ENCODE results near the gene ZNF208.
"Not testable (repeated sequence)": the region's sequence is repeated elsewhere in the genome, so short reads cannot be mapped to it uniquely, and the experiment has no call there.

The ZNF208 gene

DNA sequence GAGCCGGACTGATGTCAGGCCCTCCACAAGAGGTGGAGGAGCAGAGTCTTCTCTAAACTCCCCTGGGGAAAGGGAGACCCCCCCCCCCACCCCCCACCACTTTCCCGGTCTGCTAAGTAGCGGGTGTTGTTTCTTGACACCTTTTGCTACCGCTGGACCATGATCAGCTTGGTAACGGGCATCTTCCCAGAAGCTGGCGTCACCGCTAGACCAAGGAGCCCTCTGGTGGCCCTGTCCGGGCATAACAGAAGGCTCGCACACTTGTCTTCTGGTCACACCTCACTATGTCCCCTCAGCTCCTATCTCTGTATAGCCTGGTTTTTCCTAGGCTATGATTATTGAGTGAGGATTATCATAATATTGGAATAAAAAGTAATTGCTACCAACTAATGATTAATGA lies 120.7 kb downstream of the ZNF208 start:
- not testable (repeated sequence) for H3K4me3 ChIP-seq (ENCODE audit: low read depth, low read length); DNase-seq (ENCODE audit: low read depth)

- not testable (repeated sequence) for H3K4me3 ChIP-seq (ENCODE audit: low read depth, low read length); DNase-seq (ENCODE audit: low read depth)
Observed at GRCh38 chr19:21885516-21885915, 125.2 kb downstream of the ZNF208 start.

DNA sequence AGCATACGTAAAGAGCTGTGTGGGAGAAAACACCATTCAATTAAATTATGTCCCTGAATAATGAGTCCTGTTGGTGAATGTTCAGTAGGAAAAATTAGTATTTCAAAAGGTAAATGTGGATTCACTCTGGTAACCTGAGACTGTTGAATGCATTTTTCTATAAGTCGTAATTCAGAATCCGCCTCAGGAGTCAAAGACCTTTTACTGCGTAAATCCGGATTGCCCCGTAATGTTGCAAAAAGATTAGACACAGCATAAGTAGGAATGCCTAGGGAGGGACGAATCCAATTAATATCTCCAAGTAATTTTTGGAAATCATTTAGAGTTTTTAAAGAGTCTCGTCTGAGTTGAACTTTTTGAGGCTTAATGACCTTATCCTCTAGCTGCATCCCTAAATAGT lies 126.0 kb downstream of the ZNF208 start:
- H3K4me3 ChIP-seq (ENCODE audit: low read depth, low read length); DNase-seq (ENCODE audit: low read depth): not testable (repeated sequence)

DNA sequence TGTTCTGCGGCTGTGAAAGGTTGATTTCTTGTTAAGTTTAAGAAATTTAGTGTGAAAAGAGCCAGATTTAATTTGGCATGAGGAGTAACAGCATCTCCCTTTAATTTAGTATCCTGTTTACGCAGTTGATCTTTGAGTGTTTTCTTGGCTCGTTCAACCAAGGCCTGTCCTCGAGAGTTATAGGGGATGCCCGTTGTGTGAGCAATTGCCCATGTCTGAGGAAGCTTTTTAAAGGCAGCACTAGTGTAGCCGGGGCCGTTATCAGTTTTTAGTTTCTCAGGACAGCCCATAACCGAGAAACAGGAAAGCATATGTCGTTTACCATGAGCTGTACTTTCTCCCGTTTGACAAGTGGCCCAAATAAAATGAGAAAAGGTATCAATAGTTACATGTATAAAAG lies 127.2 kb downstream of the ZNF208 start:
- no peak overlapping the region for H3K4me3 ChIP-seq (ENCODE audit: low read depth, low read length)
- DNase-seq (ENCODE audit: low read depth) = no peak
